K562 (cell line): ENCODE results near the gene SLC9A7.

Source experiments
- EP300 ChIP-seq: IDR thresholded peaks from 2 replicates; pipeline ENCODE4 v1.6.1; 2012; ENCODE audit warnings: low read length, improper control_type of control experiment
- HMG20A ChIP-seq: fragments of 450-650 bp; formaldehyde crosslinking; conservative IDR thresholded peaks from 2 replicates; pipeline ENCODE4 v1.4.0; 2020; ENCODE audit warnings: mild to moderate bottlenecking, mixed read lengths
- JUND ChIP-seq, 2 experiments: IDR thresholded peaks; 2 replicates in 1 of 2; 3 replicates in 1 of 2; pipeline ENCODE4 v1.6.1; 2011; ENCODE audit warnings: borderline replicate concordance in 2 of 2, low read depth in 2 of 2, low read length in 2 of 2, improper control_type of control experiment in 1 of 2, missing biosample characterization in 1 of 2, missing genetic modification characterization in 1 of 2, missing genetic modification reagents in 1 of 2
- NFRKB ChIP-seq: fragments of 450-650 bp; IDR thresholded peaks from 2 replicates; pipeline ENCODE4 v1.6.1; 2016; ENCODE audit warnings: low read depth
- RFX5 ChIP-seq: IDR thresholded peaks from 2 replicates; pipeline ENCODE4 v1.6.1; 2011; ENCODE audit warnings: low read depth, mild to moderate bottlenecking, improper control_type of control experiment, low read length
- SIX5 ChIP-seq, 2 experiments: IDR thresholded peaks; 2 replicates each; pipeline ENCODE4 v1.6.1; 2011; ENCODE audit warnings: low read length in 2 of 2, borderline replicate concordance in 1 of 2, low read depth in 1 of 2, mild to moderate bottlenecking in 1 of 2, moderate library complexity in 1 of 2; ENCODE audit not compliant: insufficient read depth in 1 of 2
- ZBTB1 ChIP-seq: sonication (generic); formaldehyde crosslinking; IDR thresholded peaks from 2 replicates; pipeline ENCODE4 v1.8.1; 2023; ENCODE audit warnings: missing genetic modification reagents, low read depth, mild to moderate bottlenecking, borderline replicate concordance
- ZNF3 ChIP-seq: fragments of 250-450 bp; sonication (Bioruptor Pico); IDR thresholded peaks from 2 replicates; pipeline ENCODE4 v1.5.0; 2021; ENCODE audit warnings: mild to moderate bottlenecking, moderate library complexity
- ZNF354B ChIP-seq: fragments of 250-450 bp; sonication (Bioruptor Pico); IDR thresholded peaks from 2 replicates; pipeline ENCODE4 v1.4.0; 2020
- TF ChIP-seq, protein P1 (sequence below): fragments of 200-800 bp; sonication (Bioruptor generic); IDR thresholded peaks from 2 replicates; pipeline ENCODE4 v1.6.1; 2017; ENCODE audit warnings: missing genetic modification characterization, missing compliant biosample characterization
- TF ChIP-seq, protein P2 (sequence below): sonication (generic); formaldehyde crosslinking; IDR thresholded peaks from 2 replicates; pipeline ENCODE4 v1.8.0; 2022; ENCODE audit warnings: missing genetic modification reagents, mild to moderate bottlenecking, moderate library complexity, borderline replicate concordance
- TF ChIP-seq, protein P3 (sequence below): fragments of 250-450 bp; sonication (Bioruptor Pico); IDR thresholded peaks from 2 replicates; pipeline ENCODE4 v1.5.0; 2021
- TF ChIP-seq, protein P4 (sequence below), 3 experiments: IDR thresholded peaks in 2 of 3; conservative IDR thresholded peaks in 1 of 3; 2 replicates each; pipeline ENCODE4 v1.5.1; 2011 to 2012; ENCODE audit warnings: low read length in 3 of 3, mild to moderate bottlenecking in 3 of 3, control low read depth in 2 of 3, improper control_type of control experiment in 1 of 3, inconsistent platforms in 1 of 3, low read depth in 1 of 3, mixed read lengths in 1 of 3, moderate library complexity in 1 of 3; ENCODE audit not compliant: insufficient read depth in 2 of 3
- TF ChIP-seq, protein P5 (sequence below): fragments of 250-450 bp; sonication (Bioruptor Pico); IDR thresholded peaks from 2 replicates; pipeline ENCODE4 v1.4.0; 2020

DNA sequence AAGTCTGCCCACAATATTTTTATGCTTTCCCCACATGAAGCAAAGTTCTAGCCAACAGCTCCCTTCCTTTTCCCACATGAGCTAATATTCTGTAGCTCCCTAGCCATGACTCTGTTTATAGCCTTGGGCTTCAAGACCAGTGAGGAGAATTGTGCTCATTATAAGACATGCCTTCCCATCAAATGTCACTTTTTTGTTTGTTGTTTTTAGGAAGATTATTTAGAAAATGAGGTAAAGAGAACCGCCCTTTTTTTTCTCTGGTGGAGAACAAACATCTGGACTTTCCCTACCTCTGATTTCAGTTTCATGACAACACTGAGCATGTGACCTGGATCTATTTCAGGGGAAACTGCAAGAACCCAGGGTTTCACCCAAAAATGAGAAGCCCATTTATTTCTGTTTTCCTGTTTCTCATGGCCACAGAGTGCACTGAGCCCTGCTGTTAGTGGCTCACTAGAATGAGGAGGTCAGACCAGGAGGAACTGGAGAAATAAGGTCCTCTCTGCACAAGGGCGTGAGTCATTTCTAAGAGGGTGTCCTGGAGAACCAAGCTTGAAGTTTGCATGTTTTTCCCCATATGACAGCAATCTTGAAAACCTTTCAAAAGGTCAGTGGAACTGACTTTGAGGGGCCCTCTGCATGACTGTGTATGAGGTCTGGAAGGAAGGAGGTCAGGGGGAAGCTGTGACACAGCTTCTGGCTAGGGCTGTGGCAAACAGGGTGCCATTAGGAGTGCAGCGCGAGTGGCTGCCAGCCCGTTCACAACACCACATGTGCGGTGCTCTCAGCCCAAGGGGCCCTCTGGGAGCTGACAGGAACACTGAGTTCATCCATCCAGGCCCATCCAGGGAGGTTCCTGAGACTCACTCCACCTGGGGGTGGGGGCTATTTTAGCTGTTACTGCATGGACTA, 130.2 kb downstream of the SLC9A7 start:
- TF ChIP-seq SIX5 (IDR thresholded peaks at IDR 0.05; ENCODE audit: borderline replicate concordance in 1 of 2, insufficient read depth in 1 of 2, low read depth in 1 of 2, low read length in 2 of 2) (no peak), ZBTB1 (CRISPR knock-in tag) (no peak), ZNF354B (CRISPR knock-in tag) (no peak), RFX5 (no peak), EP300 (no peak), NFRKB (no peak), ZNF3 (no peak), HMG20A (CRISPR knock-in tag) (no peak), JUND (IDR thresholded peaks at IDR 0.05; ENCODE audit: borderline replicate concordance, low read depth, low read length) (no peak), JUND (tag; IDR thresholded peaks at IDR 0.05; ENCODE audit: borderline replicate concordance, low read depth, low read length) (no peak)
- TF ChIP-seq, protein P1, sequence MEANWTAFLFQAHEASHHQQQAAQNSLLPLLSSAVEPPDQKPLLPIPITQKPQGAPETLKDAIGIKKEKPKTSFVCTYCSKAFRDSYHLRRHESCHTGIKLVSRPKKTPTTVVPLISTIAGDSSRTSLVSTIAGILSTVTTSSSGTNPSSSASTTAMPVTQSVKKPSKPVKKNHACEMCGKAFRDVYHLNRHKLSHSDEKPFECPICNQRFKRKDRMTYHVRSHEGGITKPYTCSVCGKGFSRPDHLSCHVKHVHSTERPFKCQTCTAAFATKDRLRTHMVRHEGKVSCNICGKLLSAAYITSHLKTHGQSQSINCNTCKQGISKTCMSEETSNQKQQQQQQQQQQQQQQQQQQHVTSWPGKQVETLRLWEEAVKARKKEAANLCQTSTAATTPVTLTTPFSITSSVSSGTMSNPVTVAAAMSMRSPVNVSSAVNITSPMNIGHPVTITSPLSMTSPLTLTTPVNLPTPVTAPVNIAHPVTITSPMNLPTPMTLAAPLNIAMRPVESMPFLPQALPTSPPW (CRISPR knock-in tag): no peak
- TF ChIP-seq, protein P2, sequence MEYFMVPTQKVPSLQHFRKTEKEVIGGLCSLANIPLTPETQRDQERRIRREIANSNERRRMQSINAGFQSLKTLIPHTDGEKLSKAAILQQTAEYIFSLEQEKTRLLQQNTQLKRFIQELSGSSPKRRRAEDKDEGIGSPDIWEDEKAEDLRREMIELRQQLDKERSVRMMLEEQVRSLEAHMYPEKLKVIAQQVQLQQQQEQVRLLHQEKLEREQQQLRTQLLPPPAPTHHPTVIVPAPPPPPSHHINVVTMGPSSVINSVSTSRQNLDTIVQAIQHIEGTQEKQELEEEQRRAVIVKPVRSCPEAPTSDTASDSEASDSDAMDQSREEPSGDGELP (CRISPR knock-in tag): no peak
- TF ChIP-seq, protein P3, sequence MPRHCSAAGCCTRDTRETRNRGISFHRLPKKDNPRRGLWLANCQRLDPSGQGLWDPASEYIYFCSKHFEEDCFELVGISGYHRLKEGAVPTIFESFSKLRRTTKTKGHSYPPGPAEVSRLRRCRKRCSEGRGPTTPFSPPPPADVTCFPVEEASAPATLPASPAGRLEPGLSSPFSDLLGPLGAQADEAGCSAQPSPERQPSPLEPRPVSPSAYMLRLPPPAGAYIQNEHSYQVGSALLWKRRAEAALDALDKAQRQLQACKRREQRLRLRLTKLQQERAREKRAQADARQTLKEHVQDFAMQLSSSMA (CRISPR knock-in tag): no peak
- TF ChIP-seq, protein P4, sequence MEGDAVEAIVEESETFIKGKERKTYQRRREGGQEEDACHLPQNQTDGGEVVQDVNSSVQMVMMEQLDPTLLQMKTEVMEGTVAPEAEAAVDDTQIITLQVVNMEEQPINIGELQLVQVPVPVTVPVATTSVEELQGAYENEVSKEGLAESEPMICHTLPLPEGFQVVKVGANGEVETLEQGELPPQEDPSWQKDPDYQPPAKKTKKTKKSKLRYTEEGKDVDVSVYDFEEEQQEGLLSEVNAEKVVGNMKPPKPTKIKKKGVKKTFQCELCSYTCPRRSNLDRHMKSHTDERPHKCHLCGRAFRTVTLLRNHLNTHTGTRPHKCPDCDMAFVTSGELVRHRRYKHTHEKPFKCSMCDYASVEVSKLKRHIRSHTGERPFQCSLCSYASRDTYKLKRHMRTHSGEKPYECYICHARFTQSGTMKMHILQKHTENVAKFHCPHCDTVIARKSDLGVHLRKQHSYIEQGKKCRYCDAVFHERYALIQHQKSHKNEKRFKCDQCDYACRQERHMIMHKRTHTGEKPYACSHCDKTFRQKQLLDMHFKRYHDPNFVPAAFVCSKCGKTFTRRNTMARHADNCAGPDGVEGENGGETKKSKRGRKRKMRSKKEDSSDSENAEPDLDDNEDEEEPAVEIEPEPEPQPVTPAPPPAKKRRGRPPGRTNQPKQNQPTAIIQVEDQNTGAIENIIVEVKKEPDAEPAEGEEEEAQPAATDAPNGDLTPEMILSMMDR (IDR thresholded peaks at IDR 0.05 in 2 of 3, conservative IDR thresholded peaks at IDR 0.05 in 1 of 3; ENCODE audit: insufficient read depth in 2 of 3, low read depth in 1 of 3, low read length in 3 of 3): no peak
- TF ChIP-seq, protein P5, sequence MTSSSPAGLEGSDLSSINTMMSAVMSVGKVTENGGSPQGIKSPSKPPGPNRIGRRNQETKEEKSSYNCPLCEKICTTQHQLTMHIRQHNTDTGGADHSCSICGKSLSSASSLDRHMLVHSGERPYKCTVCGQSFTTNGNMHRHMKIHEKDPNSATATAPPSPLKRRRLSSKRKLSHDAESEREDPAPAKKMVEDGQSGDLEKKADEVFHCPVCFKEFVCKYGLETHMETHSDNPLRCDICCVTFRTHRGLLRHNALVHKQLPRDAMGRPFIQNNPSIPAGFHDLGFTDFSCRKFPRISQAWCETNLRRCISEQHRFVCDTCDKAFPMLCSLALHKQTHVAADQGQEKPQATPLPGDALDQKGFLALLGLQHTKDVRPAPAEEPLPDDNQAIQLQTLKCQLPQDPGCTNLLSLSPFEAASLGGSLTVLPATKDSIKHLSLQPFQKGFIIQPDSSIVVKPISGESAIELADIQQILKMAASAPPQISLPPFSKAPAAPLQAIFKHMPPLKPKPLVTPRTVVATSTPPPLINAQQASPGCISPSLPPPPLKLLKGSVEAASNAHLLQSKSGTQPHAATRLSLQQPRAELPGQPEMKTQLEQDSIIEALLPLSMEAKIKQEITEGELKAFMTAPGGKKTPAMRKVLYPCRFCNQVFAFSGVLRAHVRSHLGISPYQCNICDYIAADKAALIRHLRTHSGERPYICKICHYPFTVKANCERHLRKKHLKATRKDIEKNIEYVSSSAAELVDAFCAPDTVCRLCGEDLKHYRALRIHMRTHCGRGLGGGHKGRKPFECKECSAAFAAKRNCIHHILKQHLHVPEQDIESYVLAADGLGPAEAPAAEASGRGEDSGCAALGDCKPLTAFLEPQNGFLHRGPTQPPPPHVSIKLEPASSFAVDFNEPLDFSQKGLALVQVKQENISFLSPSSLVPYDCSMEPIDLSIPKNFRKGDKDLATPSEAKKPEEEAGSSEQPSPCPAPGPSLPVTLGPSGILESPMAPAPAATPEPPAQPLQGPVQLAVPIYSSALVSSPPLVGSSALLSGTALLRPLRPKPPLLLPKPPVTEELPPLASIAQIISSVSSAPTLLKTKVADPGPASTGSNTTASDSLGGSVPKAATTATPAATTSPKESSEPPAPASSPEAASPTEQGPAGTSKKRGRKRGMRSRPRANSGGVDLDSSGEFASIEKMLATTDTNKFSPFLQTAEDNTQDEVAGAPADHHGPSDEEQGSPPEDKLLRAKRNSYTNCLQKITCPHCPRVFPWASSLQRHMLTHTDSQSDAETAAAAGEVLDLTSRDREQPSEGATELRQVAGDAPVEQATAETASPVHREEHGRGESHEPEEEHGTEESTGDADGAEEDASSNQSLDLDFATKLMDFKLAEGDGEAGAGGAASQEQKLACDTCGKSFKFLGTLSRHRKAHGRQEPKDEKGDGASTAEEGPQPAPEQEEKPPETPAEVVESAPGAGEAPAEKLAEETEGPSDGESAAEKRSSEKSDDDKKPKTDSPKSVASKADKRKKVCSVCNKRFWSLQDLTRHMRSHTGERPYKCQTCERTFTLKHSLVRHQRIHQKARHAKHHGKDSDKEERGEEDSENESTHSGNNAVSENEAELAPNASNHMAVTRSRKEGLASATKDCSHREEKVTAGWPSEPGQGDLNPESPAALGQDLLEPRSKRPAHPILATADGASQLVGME (CRISPR knock-in tag): no peak
